ENCODE data around the gene INTS11. TPM values are rescaled to one million over a fixed set of nuclear protein-coding genes. Genes with fewer than 3 reads are reported as not detected.

Gene INTS11
- total and polyA plus RNA-seq, 10 of the 15 experiments (the other 5 are each of a cell fraction or from before 2014, with no cell fraction given), result 2.5 to 117 (median 77.7) TPM

GRCh38 chr1:1300352-1300739, 24.1 kb downstream of the INTS11 start:
- Histone ChIP-seq H3K9ac (ENCODE audit: control insufficient read depth, insufficient read depth, low read length) (no peak overlapping the region), H3K36me3 (ENCODE audit: control insufficient read depth in 2 of 2, insufficient read depth in 2 of 2, low read length in 1 of 2) (no peaks in the 10 kb centered on the region), H3K4me2 (ENCODE audit: control insufficient read depth, insufficient read depth) (no peak overlapping the region), H3K27me3 (replicated peaks in 1 of 2; ENCODE audit: control insufficient read depth in 2 of 2, insufficient read depth in 2 of 2, low read length in 1 of 2) (no peaks in the 10 kb centered on the region), H3K4me3 (no peak overlapping the region), H4K20me1 (ENCODE audit: control insufficient read depth, insufficient read depth) (no peaks in the 10 kb centered on the region), H3K79me2 (ENCODE audit: control insufficient read depth, insufficient read depth, low read length) (no peaks in the 10 kb centered on the region; the same call in 1 of the 2 replicates), H3K9me3 (replicated peaks; ENCODE audit: control insufficient read depth, insufficient read depth, low read length) (no peaks in the 10 kb centered on the region), H2AFZ (ENCODE audit: control insufficient read depth, low read depth, low read length) (no peak overlapping the region), H3K27ac (ENCODE audit: control insufficient read depth, insufficient read depth) (no peak overlapping the region), H3K4me1 (ENCODE audit: control insufficient read depth, insufficient read depth, low read length) (peaks cover 8% of the 10 kb centered on the region)
- ATAC-seq (no peak; the same call in 2 of the 3 replicates), DNase-seq (ENCODE audit: low read depth, low spot score) (no peak), FAIRE-seq (no peak)
- CTCF ChIA-PET, result interaction anchor here (1.0 to 1.2 kb wide), 2 partner anchors 36 to 268 kb away, joined by 3 to 4 read pairs; no protein-coding TSS in a partner anchor
- POLR2A ChIA-PET, result no interaction called here
- SMC1A ChIA-PET (ENCODE audit: uncharacterized antibody, unreplicated experiment), result no interaction called here
- RAD21 ChIA-PET (ENCODE audit: unreplicated experiment), result no interaction called here
- TF ChIP-seq KDM1A (IDR thresholded peaks at IDR 0.05; ENCODE audit: borderline replicate concordance) (no peak), NR2C2 (IDR thresholded peaks at IDR 0.05; ENCODE audit: borderline replicate concordance, control insufficient read depth, insufficient read length, low read depth) (no peak), TCF7 (IDR thresholded peaks at IDR 0.05; ENCODE audit: borderline replicate concordance) (no peak), YY1 (IDR thresholded peaks at IDR 0.05; ENCODE audit: low read depth, low read length) (no peak), HDGF (IDR thresholded peaks at IDR 0.05) (no peak), IRF5 (IDR thresholded peaks at IDR 0.05; ENCODE audit: borderline replicate concordance) (no peak), NBN (IDR thresholded peaks at IDR 0.05) (no peak), LARP7 (IDR thresholded peaks at IDR 0.05) (no peak)
- intact Hi-C loops (cut with micrococcal nuclease; ENCODE audit: unreplicated experiment) (no loop called here), in situ Hi-C loops (cut with MboI) (no loop called here)
- BruUV-seq (replicated peaks), result no TSS peak
- WGBS (ENCODE audit: insufficient coverage, insufficient replicate concordance, low lambda C conversion rate, missing lambda C conversion rate), result 79% methylated on average over 12 of the region's 12 CpGs
